Aorta (tissue), 5 donors: ENCODE data around the gene LHFPL3. TPM values are rescaled to one million over a fixed set of nuclear protein-coding genes. Genes with fewer than 3 reads are reported as not detected.

Experiments
- ATAC-seq: fragments of 200-7000 bp; cut with Tn5 transposase; one replicate; pipeline ENCODE4 v1.9.1; 2022; ENCODE audit warnings: moderate library complexity; ENCODE audit not compliant: low FRiP score
- DNase-seq, 2 donors: peaks; one replicate each; pipeline ENCODE4 v3.0.0-alpha.2; 2020
- H3K27ac ChIP-seq, 2 donors: one replicate each; pipeline ENCODE4 v1.5.1; 2013; ENCODE audit warnings: low read length in 2 of 2, mild to moderate bottlenecking in 2 of 2, moderate library complexity in 2 of 2, control low read depth in 1 of 2, inconsistent platforms in 1 of 2, low read depth in 1 of 2
- H3K27me3 ChIP-seq, 2 donors: one replicate each; pipeline ENCODE4 v1.6.1; 2013; ENCODE audit warnings: control low read depth in 1 of 2, low read length in 1 of 2, mild to moderate bottlenecking in 1 of 2, moderate library complexity in 1 of 2; ENCODE audit not compliant: insufficient read depth in 2 of 2, control insufficient read depth in 1 of 2
- H3K36me3 ChIP-seq, 2 donors: one replicate each; pipeline ENCODE4 v1.6.1; 2013; ENCODE audit warnings: control low read depth in 1 of 2, low read length in 1 of 2, mild to moderate bottlenecking in 1 of 2; ENCODE audit not compliant: insufficient read depth in 2 of 2, control insufficient read depth in 1 of 2
- H3K4me1 ChIP-seq, 2 donors: one replicate each; pipeline ENCODE4 v1.6.1; 2013; ENCODE audit warnings: low read length in 2 of 2, control low read depth in 1 of 2, mild to moderate bottlenecking in 1 of 2, moderate library complexity in 1 of 2; ENCODE audit not compliant: insufficient read depth in 2 of 2, control insufficient read depth in 1 of 2
- H3K4me3 ChIP-seq, 2 donors: one replicate each; pipeline ENCODE4 v1.5.1; 2013; ENCODE audit warnings: low read length in 2 of 2, control low read depth in 1 of 2, mild to moderate bottlenecking in 1 of 2
- H3K9me3 ChIP-seq: one replicate; pipeline ENCODE4 v1.6.1; 2013; ENCODE audit warnings: mild to moderate bottlenecking, low read length; ENCODE audit not compliant: control insufficient read depth
- WGBS, 2 donors: extraction: QIAGEN DNeasy Blood & Tissue Kit; methylation state at CpG; one replicate each; pipeline ENCODE4 v1.1.7; 2013; 5-methylcytosine and 5-hydroxymethylcytosine counted together
- intact Hi-C, 2 donors: fragments of 100-400 bp; cut with DNase I; formaldehyde crosslinking; loops; one replicate each; pipeline versions ENCODE4 v1.14.2 to v1.15.0; 2022
- polyA plus RNA-seq, 2 donors: library from polyadenylated mRNA; stranded (reverse); fragments of 200-250 nt; gene quantifications; one replicate each; pipeline ENCODE4 v1.2.3, GENCODE V29; 2013
- total RNA-seq, 2 donors: library from RNA; stranded (reverse); fragmentation: NEBNext Ultra II Directional; extraction: Animal tissue kit (Norgen Biotek cat#: 25700); gene quantifications; one replicate each; pipeline ENCODE4 v1.2.1, GENCODE V29; 2021
- donor health status: healthy with polysubstance abuse.
- donor health status: Bipolar disorder and iron deficiency.
- donor health status: DM: no; HTN: no; CAD: no.
- donor health status: DM: no; HTN: no; CAD: no.
- donor health status: DM: yes; HTN: yes; CAD: no.

Gene LHFPL3
- total and polyA plus RNA-seq, 4 donors: not detected

- ATAC-seq (no peak), DNase-seq (no peak)
- Histone ChIP-seq H3K27ac (no peak overlapping the region), H3K36me3 (no peaks in the 10 kb centered on the region), H3K9me3 (no peaks in the 10 kb centered on the region), H3K27me3 (no peaks in the 10 kb centered on the region), H3K4me1 (no peaks in the 10 kb centered on the region), H3K4me3 (no peak overlapping the region)
- 95 to 97% methylated on average over 39 to 43 of the region's 43 CpGs for WGBS, 2 donors
- intact Hi-C loops: loop anchor here in 1 of 2 donors (10.0 kb wide), 1 partner anchor 75 kb away; the partner anchor contains the start of gene KMT2E
These were observed 611.8 kb downstream of the LHFPL3 start for GRCh38 chr7:104940023-104940710.

- intact Hi-C loops: loop anchor here (2.0 to 10.0 kb wide), 3 partner anchors 31 to 71 kb away; partner anchors contain the start of gene KMT2E (in 1 of the 2)
- no peak overlapping the region for H3K4me3 ChIP-seq
- H3K4me1 ChIP-seq: no peaks in the 10 kb centered on the region
- no peaks in the 10 kb centered on the region for H3K9me3 ChIP-seq
- H3K36me3 ChIP-seq: no peaks in the 10 kb centered on the region
- ATAC-seq: peak; percentile 23
- H3K27ac ChIP-seq: peak overlapping the region; percentile 68 to 76
- 38 to 41% methylated on average over 12 of the region's 12 CpGs for WGBS, 2 donors
- no peak for DNase-seq
- no peaks in the 10 kb centered on the region for H3K27me3 ChIP-seq
These were observed 615.3 kb downstream of the LHFPL3 start for GRCh38 chr7:104943502-104944343.

GRCh38 chr7:104945599-104945956, 617.2 kb downstream of the LHFPL3 start:
- Histone ChIP-seq H3K4me1 (no peaks in the 10 kb centered on the region), H3K4me3 (no peak overlapping the region), H3K36me3 (no peaks in the 10 kb centered on the region), H3K9me3 (no peaks in the 10 kb centered on the region), H3K27me3 (no peaks in the 10 kb centered on the region), H3K27ac (peak overlapping the region; percentile 88 to 99)
- no peak for ATAC-seq
- DNase-seq: no peak
- intact Hi-C loops: loop anchor here (1.0 to 10.0 kb wide), 5 partner anchors 12 to 69 kb away; partner anchors contain the start of gene KMT2E (in 1 of the 2)

GRCh38 chr7:104946338-104946737, 617.9 kb downstream of the LHFPL3 start:
- no peaks in the 10 kb centered on the region for H3K9me3 ChIP-seq
- peak overlapping the region in 1 of 2 donors; percentile 73 for H3K27ac ChIP-seq
- no peak for DNase-seq
- H3K4me1 ChIP-seq: no peaks in the 10 kb centered on the region
- H3K27me3 ChIP-seq: no peaks in the 10 kb centered on the region
- no peak for ATAC-seq
- intact Hi-C loops: loop anchor here in 1 of 2 donors (5.0 to 10.0 kb wide), 2 partner anchors 36 to 68 kb away; partner anchors contain the start of gene KMT2E
- WGBS, 2 donors: 6 to 8% methylated on average over 2 of the region's 2 CpGs
- no peaks in the 10 kb centered on the region for H3K36me3 ChIP-seq
- no peak overlapping the region for H3K4me3 ChIP-seq

- WGBS, 2 donors: 94 to 96% methylated on average over 5 of the region's 5 CpGs
- Histone ChIP-seq H3K36me3 (no peaks in the 10 kb centered on the region), H3K9me3 (no peaks in the 10 kb centered on the region), H3K27me3 (no peaks in the 10 kb centered on the region), H3K4me3 (no peak overlapping the region), H3K27ac (peak overlapping the region in 1 of 2 donors; percentile 65), H3K4me1 (no peaks in the 10 kb centered on the region)
- ATAC-seq (no peak), DNase-seq (no peak)
- intact Hi-C loops: no loop called here
These were observed 621.6 kb downstream of the LHFPL3 start for GRCh38 chr7:104950006-104950405.

- no peaks in the 10 kb centered on the region for H3K9me3 ChIP-seq
- peak overlapping the region in 1 of 2 donors; percentile 59 for H3K27ac ChIP-seq
- no peaks in the 10 kb centered on the region for H3K4me1 ChIP-seq
- no peak overlapping the region for H3K4me3 ChIP-seq
- WGBS, 2 donors: 7 to 8% methylated on average over 2 of the region's 2 CpGs
- DNase-seq: no peak
- ATAC-seq: peak; percentile 58
- H3K27me3 ChIP-seq: no peaks in the 10 kb centered on the region
- no peaks in the 10 kb centered on the region for H3K36me3 ChIP-seq
- intact Hi-C loops: no loop called here
These were observed 622.4 kb downstream of the LHFPL3 start for GRCh38 chr7:104950754-104951153.

- Histone ChIP-seq H3K4me3 (no peak overlapping the region), H3K36me3 (no peaks in the 10 kb centered on the region), H3K4me1 (no peaks in the 10 kb centered on the region), H3K27me3 (no peaks in the 10 kb centered on the region), H3K9me3 (no peaks in the 10 kb centered on the region), H3K27ac (no peak overlapping the region)
- intact Hi-C loops: no loop called here
- ATAC-seq: peak; percentile 49
- DNase-seq: peak in 1 of 2 donors; percentile 74
- 52 to 64% methylated on average over 7 of the region's 7 CpGs for WGBS, 2 donors
These were observed 623.1 kb downstream of the LHFPL3 start for GRCh38 chr7:104951546-104951945.

- Histone ChIP-seq H3K4me1 (peaks cover 0 to 6% of the 10 kb centered on the region in 2 donors), H3K27ac (no peak overlapping the region), H3K36me3 (no peaks in the 10 kb centered on the region), H3K9me3 (no peaks in the 10 kb centered on the region), H3K27me3 (no peaks in the 10 kb centered on the region), H3K4me3 (no peak overlapping the region)
- ATAC-seq (no peak), DNase-seq (no peak)
- 84 to 89% methylated on average over 2 of the region's 2 CpGs for WGBS, 2 donors
- intact Hi-C loops: no loop called here
These were observed 626.9 kb downstream of the LHFPL3 start for GRCh38 chr7:104955276-104955675.
